Measurements from ENCODE around the gene PRR29.
A peak's percentile ranks its signal among the peaks of the same experiment; 100 is the strongest.

Gene PRR29

GRCh38 chr17:64009571-64010402 is 11.6 kb downstream of the PRR29 start:
- no peak overlapping the region for H3K27ac ChIP-seq (replicated peaks)
- peak in 1 of 2 experiments; percentile 59 for DNase-seq (ENCODE audit: low read depth in 1 of 2, low spot score in 1 of 2)
- TF ChIP-seq POLR2AphosphoS5 (IDR thresholded peaks at IDR 0.05; ENCODE audit: low read depth) (no peak), GABPA (IDR thresholded peaks at IDR 0.05; ENCODE audit: low read depth) (no peak), SPI1 (IDR thresholded peaks at IDR 0.05; ENCODE audit: borderline replicate concordance, low read depth) (no peak), REST (IDR thresholded peaks at IDR 0.05; ENCODE audit: insufficient replicate concordance, low read depth) (no peak)
- TF ChIP-seq, protein P1, sequence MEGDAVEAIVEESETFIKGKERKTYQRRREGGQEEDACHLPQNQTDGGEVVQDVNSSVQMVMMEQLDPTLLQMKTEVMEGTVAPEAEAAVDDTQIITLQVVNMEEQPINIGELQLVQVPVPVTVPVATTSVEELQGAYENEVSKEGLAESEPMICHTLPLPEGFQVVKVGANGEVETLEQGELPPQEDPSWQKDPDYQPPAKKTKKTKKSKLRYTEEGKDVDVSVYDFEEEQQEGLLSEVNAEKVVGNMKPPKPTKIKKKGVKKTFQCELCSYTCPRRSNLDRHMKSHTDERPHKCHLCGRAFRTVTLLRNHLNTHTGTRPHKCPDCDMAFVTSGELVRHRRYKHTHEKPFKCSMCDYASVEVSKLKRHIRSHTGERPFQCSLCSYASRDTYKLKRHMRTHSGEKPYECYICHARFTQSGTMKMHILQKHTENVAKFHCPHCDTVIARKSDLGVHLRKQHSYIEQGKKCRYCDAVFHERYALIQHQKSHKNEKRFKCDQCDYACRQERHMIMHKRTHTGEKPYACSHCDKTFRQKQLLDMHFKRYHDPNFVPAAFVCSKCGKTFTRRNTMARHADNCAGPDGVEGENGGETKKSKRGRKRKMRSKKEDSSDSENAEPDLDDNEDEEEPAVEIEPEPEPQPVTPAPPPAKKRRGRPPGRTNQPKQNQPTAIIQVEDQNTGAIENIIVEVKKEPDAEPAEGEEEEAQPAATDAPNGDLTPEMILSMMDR (IDR thresholded peaks at IDR 0.05; ENCODE audit: insufficient read depth, low read length), result no peak
- no peaks in the 10 kb centered on the region for H3K27me3 ChIP-seq (ENCODE audit: insufficient read depth, poor library complexity, severe bottlenecking)
- H3K4me3 ChIP-seq (replicated peaks; ENCODE audit: insufficient read depth, low read length), result no peak overlapping the region

- H3K27ac ChIP-seq (replicated peaks), result no peak overlapping the region
- no peak overlapping the region for H3K4me3 ChIP-seq (replicated peaks; ENCODE audit: insufficient read depth, low read length)
- TF ChIP-seq GABPA (IDR thresholded peaks at IDR 0.05; ENCODE audit: low read depth) (no peak), SPI1 (IDR thresholded peaks at IDR 0.05; ENCODE audit: borderline replicate concordance, low read depth) (no peak), REST (IDR thresholded peaks at IDR 0.05; ENCODE audit: insufficient replicate concordance, low read depth) (no peak), POLR2AphosphoS5 (IDR thresholded peaks at IDR 0.05; ENCODE audit: low read depth) (no peak)
- TF ChIP-seq, protein P1 (IDR thresholded peaks at IDR 0.05; ENCODE audit: insufficient read depth, low read length), result no peak
- H3K27me3 ChIP-seq (ENCODE audit: insufficient read depth, poor library complexity, severe bottlenecking), result no peaks in the 10 kb centered on the region
- no peak for DNase-seq (ENCODE audit: low read depth in 1 of 2, low spot score in 1 of 2)
Observed at GRCh38 chr17:64015447-64015846, 17.3 kb downstream of the PRR29 start.

GRCh38 chr17:64016231-64016784 is 18.2 kb downstream of the PRR29 start:
- Histone ChIP-seq H3K27me3 (ENCODE audit: insufficient read depth, poor library complexity, severe bottlenecking) (no peaks in the 10 kb centered on the region), H3K4me3 (replicated peaks; ENCODE audit: insufficient read depth, low read length) (no peak overlapping the region), H3K27ac (replicated peaks) (no peak overlapping the region)
- DNase-seq (ENCODE audit: low read depth in 1 of 2, low spot score in 1 of 2), result no peak
- TF ChIP-seq POLR2AphosphoS5 (IDR thresholded peaks at IDR 0.05; ENCODE audit: low read depth) (no peak), REST (IDR thresholded peaks at IDR 0.05; ENCODE audit: insufficient replicate concordance, low read depth) (no peak), GABPA (IDR thresholded peaks at IDR 0.05; ENCODE audit: low read depth) (no peak), SPI1 (IDR thresholded peaks at IDR 0.05; ENCODE audit: borderline replicate concordance, low read depth) (no peak)
- TF ChIP-seq, protein P1 (IDR thresholded peaks at IDR 0.05; ENCODE audit: insufficient read depth, low read length), result no peak

All from HL-60 (cell line).